ENCODE results near the gene FXYD1. TPM values are rescaled to one million over a fixed set of nuclear protein-coding genes. Genes with fewer than 3 reads are reported as not detected.

Gene FXYD1
- total RNA-seq: not detected

DNA sequence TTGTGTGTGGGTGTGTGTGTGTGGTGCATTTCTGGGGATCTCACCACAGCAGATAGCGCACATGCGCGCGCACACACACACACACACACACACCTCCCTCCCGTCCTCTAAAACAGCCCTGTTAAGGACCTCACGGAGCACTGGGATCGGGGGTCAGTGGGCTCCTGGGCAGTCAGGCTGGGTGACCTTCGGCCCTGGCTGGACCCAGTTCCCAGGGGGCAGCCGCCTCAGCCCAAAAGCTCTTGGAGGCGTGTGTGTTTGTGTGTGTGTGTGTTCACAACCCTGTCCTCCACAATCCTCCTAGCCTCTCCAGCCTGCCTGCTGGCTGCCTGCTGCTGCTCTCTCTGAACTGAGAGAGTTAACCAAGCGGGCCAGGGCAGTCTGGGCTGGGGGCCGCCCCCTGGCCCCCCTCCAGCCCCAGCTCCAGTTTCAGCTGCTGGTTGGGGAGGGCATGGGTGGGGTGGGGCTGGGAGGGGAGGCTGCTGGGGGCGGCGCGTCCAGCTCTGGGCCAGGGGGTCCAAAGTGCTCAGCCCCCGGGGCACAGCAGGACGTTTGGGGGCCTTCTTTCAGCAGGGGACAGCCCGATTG is at the start of gene FXYD1:
TSS of gene FXYD1 (plus strand) at position 520 of the 588 bp plus-strand sequence. CDS start 1,256 bp downstream, outside the sequence.
- H3K27me3 Mint-ChIP-seq: peaks cover 6 to 10% of the 10 kb centered on the region in 2 donors
- ATAC-seq: no peak
- no peak within 1 kb of the TSS for H3K27ac Mint-ChIP-seq
- H3K4me1 Mint-ChIP-seq (ENCODE audit: low read depth in 2 of 2): peaks cover 14 to 22% of the 10 kb centered on the region in 2 donors
- no peaks in the 10 kb centered on the region for H3K9me3 Mint-ChIP-seq
- no peak for DNase-seq (ENCODE audit: low spot score)
- no peak within 1 kb of the TSS for H3K4me3 Mint-ChIP-seq
- H3K36me3 Mint-ChIP-seq: no peaks in the 10 kb centered on the region

DNA sequence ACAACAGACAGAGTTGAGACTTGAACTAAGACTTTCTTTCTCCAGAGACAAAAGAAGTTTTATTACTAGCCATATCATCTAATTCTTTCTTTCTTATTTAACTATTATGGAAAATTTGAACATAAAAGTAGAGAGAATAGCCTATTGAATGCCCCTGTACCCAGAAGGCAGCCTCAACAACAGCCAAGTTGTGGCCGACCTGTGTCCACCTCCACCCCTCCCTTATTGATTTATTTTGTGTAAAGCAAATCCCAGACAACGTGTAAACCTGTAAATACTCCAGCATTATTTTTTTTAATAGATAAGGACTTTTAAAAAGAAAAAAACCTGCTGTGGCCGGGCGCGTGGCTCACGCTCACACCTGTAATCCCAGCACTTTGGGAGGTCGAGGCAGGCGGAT is 49.1 kb upstream of the FXYD1 start:
- Mint-ChIP-seq H3K27me3 (no peaks in the 10 kb centered on the region), H3K4me1 (ENCODE audit: low read depth in 2 of 2) (peaks cover 9 to 12% of the 10 kb centered on the region in 2 donors), H3K27ac (no peak overlapping the region), H3K4me3 (no peak overlapping the region), H3K9me3 (no peaks in the 10 kb centered on the region), H3K36me3 (no peaks in the 10 kb centered on the region)
- ATAC-seq (no peak), DNase-seq (ENCODE audit: low spot score) (no peak)

DNA sequence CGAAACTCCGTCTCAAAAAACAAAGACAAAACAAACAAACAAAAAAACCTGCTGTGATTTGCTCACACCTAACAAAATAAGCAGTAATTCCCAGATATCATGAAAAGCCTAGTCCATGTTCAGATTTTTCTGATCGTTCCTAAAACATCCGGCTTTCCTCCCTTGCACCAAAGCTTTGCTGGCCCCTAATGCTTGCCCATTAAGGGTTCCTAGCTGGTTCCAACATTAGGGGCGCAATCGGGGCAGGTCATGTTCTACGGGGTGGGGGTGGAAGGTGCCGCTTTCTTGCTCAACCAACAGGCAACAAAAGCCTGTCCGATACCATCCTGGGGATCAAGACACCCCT is 48.5 kb upstream of the FXYD1 start:
- Mint-ChIP-seq H3K27me3 (no peaks in the 10 kb centered on the region), H3K4me3 (no peak overlapping the region), H3K27ac (no peak overlapping the region), H3K9me3 (no peaks in the 10 kb centered on the region), H3K4me1 (ENCODE audit: low read depth in 2 of 2) (peaks cover 9 to 12% of the 10 kb centered on the region in 2 donors), H3K36me3 (no peaks in the 10 kb centered on the region)
- no peak for ATAC-seq
- DNase-seq (ENCODE audit: low spot score): no peak

DNA sequence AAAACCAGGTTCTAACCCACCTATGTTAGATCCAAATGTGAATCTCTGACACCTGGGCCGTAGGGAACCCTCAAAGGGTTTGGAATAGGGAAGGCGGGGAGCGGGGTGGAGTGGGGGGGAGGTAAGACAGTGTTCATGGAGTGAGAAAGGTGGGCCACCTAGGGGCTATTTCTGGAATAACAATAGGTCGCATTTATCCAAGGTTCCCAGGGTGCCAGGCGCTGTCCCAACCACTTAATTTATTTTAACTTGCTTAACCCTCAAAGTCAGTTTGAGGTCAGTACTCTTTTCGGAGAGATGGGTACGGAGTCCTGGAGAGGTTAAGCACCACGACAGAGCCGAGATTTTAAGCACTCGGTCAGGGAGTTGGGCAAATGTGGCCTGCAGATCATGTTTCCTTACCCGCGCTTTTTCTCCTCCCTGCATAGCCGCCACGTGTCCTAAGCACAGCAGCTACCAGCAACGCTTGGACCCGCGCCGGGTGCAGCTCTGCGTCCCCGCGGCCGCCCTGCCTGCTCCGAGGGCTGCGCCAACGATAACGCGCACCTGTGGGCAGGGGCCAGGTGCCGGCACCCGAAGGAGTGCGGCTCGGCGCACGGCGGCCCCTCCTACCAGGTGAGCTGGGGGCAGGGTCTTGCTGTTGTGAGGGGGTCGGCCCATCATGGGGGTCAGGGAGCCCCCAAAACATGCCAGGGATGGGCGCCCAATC is 48.0 kb upstream of the FXYD1 start:
- H3K27ac Mint-ChIP-seq: no peak overlapping the region
- ATAC-seq: peak in 1 of 2 donors; percentile 61
- no peak for DNase-seq (ENCODE audit: low spot score)
- H3K4me1 Mint-ChIP-seq (ENCODE audit: low read depth in 2 of 2): peaks cover 6 to 9% of the 10 kb centered on the region in 2 donors
- H3K4me3 Mint-ChIP-seq: no peak overlapping the region
- H3K27me3 Mint-ChIP-seq: no peaks in the 10 kb centered on the region
- H3K9me3 Mint-ChIP-seq: no peaks in the 10 kb centered on the region
- no peaks in the 10 kb centered on the region for H3K36me3 Mint-ChIP-seq

DNA sequence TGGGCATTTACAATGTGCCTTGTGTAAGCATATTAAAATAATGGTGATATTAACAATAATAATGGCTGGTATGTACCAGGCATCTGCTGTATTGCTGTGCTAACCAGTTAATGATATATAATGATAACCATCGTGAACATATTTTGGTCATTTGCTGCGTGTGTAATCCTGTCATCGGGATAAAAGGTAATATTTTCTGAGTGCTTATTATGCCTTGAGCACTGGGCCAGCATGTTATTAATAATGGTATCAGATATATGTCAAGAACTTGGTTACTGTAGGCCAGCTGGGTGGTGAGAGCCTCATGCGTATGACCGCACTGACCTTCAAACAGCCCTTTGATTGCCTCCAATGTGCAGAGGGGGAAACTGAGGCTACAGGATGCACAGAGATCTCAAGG is 45.2 kb upstream of the FXYD1 start:
- Mint-ChIP-seq H3K9me3 (no peaks in the 10 kb centered on the region), H3K36me3 (no peaks in the 10 kb centered on the region), H3K27me3 (peaks cover 0 to 6% of the 10 kb centered on the region in 2 donors), H3K27ac (no peak overlapping the region), H3K4me3 (no peak overlapping the region), H3K4me1 (ENCODE audit: low read depth in 2 of 2) (no peaks in the 10 kb centered on the region)
- no peak for DNase-seq (ENCODE audit: low spot score)
- ATAC-seq: no peak

DNA sequence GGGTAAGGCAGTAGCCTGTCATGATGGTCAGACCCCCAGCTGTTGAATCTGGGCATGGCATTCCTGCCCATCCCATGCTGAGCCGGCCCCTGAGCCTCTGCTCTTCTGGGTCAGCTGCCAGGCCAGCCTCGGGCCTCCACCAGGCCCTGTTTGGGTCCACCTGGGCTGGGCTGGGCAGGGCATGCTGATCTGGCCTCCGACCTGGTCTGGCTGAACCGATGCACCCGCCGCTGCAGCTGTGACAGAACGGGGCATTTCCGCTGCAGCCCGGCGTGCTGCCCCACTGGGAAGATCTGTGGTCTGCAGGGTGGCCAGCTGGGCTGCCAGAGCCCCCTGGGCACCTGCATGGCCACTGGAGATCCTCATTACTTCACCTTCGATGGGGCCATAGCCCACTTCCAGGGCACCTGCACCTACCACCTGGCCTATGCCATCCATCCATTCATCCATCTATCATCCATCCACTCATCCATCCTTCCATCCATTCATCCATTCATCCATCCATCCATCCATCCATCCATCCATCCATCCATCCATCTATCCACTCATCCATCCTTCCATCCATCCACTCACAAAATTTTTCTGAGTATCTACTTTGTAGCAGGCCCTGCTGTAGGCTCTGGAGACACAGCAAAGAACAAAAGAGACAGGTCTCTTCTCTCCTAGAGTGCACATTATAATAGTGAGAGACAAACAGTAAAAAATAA is 44.5 kb upstream of the FXYD1 start:
- Mint-ChIP-seq H3K4me3 (no peak overlapping the region), H3K36me3 (no peaks in the 10 kb centered on the region), H3K27ac (no peak overlapping the region), H3K4me1 (ENCODE audit: low read depth in 2 of 2) (no peaks in the 10 kb centered on the region), H3K9me3 (no peaks in the 10 kb centered on the region), H3K27me3 (peaks cover 0 to 6% of the 10 kb centered on the region in 2 donors)
- ATAC-seq: peak in 1 of 2 donors; percentile 14
- DNase-seq (ENCODE audit: low spot score): no peak

DNA sequence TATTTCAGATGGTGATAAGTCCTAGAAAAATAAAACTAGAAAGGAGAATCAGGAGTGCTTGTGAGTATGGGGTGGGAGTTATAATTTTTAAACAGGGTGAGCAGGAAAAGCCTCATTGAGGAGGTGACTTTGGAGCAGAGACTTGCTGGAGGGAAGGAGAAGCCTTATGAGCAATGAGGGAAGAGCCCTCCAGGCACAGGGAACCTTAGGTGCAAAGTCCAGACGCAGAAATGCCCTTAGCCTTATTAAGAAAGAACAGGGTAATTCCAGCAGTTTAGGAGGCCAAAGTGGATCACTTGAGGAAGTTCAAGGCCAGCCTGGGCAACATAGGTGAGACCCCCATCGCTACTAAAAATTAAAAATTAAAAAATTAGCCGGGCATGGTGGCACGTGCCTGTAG is 44.0 kb upstream of the FXYD1 start:
- Mint-ChIP-seq H3K9me3 (no peaks in the 10 kb centered on the region), H3K27me3 (peaks cover 0 to 6% of the 10 kb centered on the region in 2 donors), H3K4me3 (no peak overlapping the region), H3K27ac (no peak overlapping the region), H3K4me1 (ENCODE audit: low read depth in 2 of 2) (no peaks in the 10 kb centered on the region), H3K36me3 (no peaks in the 10 kb centered on the region)
- no peak for DNase-seq (ENCODE audit: low spot score)
- no peak for ATAC-seq

DNA sequence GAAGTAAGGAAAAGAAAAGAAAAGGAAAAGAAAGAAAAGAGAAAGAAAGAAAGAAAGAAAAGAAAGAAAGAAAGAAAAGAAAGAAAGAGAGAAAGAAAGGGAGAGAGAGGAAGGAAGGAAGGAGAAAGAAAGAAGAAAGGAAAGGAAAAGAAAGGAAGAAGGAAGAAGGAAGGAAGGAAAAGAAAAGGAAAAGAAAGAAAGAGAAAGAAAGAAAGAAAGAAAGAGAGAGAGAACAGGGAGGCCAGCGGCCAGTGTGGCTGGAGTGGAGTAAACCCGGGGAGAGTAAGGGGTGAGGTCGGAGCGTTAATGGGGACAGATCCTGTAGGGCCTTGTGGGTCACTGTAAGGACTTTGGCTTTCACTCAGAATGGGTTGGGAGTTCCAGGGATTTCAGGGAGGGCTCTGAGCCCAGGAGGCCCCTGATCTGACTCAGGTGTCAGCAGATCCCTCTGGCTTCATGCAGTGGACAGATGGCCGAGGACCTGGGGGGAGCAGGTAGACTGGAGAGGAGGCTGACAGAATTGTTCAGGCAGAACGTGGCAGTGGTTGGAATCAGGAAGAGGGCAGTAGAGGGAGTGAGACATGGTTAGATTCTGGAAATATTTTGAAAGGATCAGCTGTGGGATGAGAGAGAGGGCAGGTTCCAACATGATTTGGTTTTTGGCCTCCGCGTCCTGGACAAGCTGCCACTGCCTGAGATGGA is 42.8 kb upstream of the FXYD1 start:
- H3K4me3 Mint-ChIP-seq: no peak overlapping the region

DNA sequence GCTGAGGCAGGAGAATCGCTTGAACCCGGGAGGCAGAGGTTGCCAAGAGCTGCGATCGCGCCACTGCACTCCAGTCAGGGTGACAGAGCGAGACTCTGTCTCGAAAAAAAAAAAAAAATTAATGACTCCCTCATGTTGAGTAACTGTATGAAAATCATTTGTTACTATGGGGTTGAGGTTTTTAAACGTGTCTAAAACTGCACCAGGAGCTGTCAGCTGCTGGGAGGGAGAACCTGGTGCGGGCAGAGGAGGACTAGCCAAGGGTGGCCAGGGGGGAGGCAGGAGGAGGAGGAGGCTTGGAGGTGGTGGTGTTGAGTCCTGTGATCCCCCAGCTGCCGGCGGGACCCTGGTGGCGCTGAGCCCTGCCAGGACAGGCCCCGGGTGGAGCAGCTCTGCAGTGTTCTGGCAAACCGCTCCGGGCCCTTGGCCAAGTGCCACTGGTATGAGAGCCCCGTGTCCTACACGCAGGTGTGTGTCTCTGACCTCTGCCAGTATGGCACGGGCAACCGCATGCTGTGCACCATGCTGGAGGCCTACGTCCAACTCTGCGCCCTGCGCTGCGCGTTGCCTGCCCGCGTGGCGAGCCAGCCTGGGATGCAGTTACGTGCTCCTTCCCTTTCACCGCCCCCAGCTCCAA is 40.1 kb upstream of the FXYD1 start:
- H3K36me3 Mint-ChIP-seq: no peaks in the 10 kb centered on the region
- H3K4me1 Mint-ChIP-seq (ENCODE audit: low read depth in 2 of 2): no peaks in the 10 kb centered on the region
- H3K4me3 Mint-ChIP-seq: no peak overlapping the region
- H3K27ac Mint-ChIP-seq: no peak overlapping the region
- no peak for DNase-seq (ENCODE audit: low spot score)
- peaks cover 0 to 6% of the 10 kb centered on the region in 2 donors for H3K27me3 Mint-ChIP-seq
- no peaks in the 10 kb centered on the region for H3K9me3 Mint-ChIP-seq
- peak; percentile 17 to 40 for ATAC-seq

More for the DNA sequence above, 42.8 kb upstream of the FXYD1 start:
- no peaks in the 10 kb centered on the region for H3K36me3 Mint-ChIP-seq
- H3K9me3 Mint-ChIP-seq: no peaks in the 10 kb centered on the region
- H3K27me3 Mint-ChIP-seq: peaks cover 0 to 6% of the 10 kb centered on the region in 2 donors
- DNase-seq (ENCODE audit: low spot score) (no peak), ATAC-seq (no peak)
- H3K27ac Mint-ChIP-seq: no peak overlapping the region
- no peaks in the 10 kb centered on the region for H3K4me1 Mint-ChIP-seq (ENCODE audit: low read depth in 2 of 2)

DNA sequence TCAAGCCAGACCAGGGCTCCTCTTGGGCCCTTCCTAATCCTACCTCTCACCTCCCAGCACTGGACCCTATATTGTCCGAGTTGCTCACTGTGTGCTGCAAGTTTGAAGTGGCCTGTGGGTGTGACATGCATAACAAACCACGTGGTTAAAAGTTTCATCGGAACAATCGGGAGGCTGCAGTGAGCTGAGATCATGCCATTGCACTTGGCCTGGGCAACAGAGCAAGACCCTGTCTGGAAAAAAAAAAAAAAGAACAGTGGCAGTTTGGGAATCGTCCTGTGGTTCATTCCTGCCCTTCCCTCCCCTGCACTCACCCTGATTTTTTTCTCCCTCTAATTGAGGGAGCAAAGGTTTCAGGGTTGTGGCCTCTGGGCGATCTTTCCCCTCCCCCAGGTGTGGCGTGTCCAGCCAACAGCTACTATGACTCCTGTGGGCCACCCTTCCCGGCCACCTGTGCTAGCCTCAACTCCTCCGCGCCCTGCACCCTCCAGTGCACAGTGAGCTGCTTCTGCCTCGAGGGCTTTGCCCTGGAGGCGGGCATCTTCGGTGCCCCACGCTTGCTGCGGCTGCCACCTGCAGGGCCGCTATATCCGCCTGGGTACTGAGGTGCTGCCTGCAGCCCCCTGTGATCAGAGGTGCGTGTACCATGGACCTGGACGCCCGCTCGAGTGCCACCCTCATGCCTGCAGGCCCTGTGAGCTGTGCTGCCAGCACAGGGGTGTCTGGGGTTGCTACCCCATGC is 39.3 kb upstream of the FXYD1 start:
- no peak overlapping the region for H3K27ac Mint-ChIP-seq
- no peaks in the 10 kb centered on the region for H3K36me3 Mint-ChIP-seq
- H3K9me3 Mint-ChIP-seq: no peaks in the 10 kb centered on the region
- no peaks in the 10 kb centered on the region for H3K4me1 Mint-ChIP-seq (ENCODE audit: low read depth in 2 of 2)
- no peak for DNase-seq (ENCODE audit: low spot score)
- H3K4me3 Mint-ChIP-seq: no peak overlapping the region
- ATAC-seq: peak in 1 of 2 donors; percentile 29
- H3K27me3 Mint-ChIP-seq: peaks cover 0 to 6% of the 10 kb centered on the region in 2 donors

DNA sequence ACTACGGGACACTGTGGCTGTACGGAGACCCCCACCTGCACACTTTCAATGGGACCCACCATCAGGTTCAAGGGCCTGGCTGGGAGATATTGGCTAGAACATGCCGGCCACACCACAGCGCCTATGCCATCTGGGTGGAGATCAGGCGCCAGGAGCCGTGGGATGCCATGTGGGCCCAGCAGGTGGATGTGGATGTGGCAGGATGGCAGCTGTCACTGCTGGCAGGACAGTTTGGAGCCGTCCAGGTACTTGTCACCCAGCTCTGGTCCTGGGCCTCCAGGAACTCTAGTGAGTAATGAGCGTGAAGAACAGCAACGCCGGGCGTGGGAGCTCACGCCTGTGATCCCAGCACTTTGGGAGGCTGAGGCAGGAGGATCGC is 38.7 kb upstream of the FXYD1 start:
- DNase-seq (ENCODE audit: low spot score): no peak
- H3K27me3 Mint-ChIP-seq: peaks cover 0 to 6% of the 10 kb centered on the region in 2 donors
- H3K4me1 Mint-ChIP-seq (ENCODE audit: low read depth in 2 of 2): no peaks in the 10 kb centered on the region
- no peak for ATAC-seq
- H3K27ac Mint-ChIP-seq: no peak overlapping the region
- H3K9me3 Mint-ChIP-seq: no peaks in the 10 kb centered on the region
- H3K4me3 Mint-ChIP-seq: no peak overlapping the region
- H3K36me3 Mint-ChIP-seq: no peaks in the 10 kb centered on the region

DNA sequence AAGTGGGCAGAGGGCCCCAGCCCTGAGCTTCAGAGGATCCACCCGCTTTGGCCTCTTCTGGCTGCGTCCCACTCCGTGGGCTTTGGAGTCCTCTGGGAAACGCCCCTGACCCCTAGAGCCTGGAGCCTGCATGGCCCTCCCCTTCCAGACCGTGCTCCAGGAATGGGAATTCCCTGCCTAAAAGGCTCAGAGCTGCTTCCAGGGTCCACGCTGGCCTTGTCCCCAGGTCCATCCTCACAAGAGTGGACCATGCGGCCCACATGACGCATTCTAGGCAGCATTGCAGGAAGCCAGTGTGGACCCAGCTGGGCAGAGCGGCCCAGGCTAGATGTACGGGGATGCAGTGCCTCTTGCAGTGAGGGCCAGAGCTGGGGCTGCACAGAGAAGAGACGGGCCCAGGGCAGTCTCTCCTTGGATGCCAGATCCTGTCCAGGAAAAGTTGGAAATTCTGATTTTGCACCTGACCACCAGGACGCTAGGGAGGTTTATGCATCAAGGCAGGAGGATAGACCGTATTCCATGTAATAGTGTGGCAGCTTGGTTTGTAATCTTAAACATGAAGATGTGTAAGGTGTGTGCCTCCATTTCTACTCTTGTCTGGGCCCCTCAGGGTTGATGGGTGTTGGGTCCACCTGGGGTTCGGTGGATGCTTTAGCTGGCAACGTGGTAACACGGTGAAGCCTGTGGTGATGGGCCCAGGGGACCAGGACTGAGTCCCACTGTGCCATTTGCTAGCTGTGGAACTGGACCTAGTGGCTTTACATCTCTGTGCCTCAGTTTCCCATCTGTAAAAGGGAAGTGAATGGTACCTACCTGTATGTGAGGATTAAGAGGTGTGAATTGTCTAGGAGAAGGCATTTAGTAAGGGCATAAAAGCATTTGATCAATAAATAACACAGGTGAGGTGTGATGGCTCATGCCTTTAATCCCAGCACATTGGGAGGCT is 37.8 kb upstream of the FXYD1 start:
- no peaks in the 10 kb centered on the region for H3K9me3 Mint-ChIP-seq
- no peak overlapping the region for H3K4me3 Mint-ChIP-seq
- H3K27ac Mint-ChIP-seq: no peak overlapping the region
- no peaks in the 10 kb centered on the region for H3K36me3 Mint-ChIP-seq
- ATAC-seq: no peak
- no peaks in the 10 kb centered on the region for H3K4me1 Mint-ChIP-seq (ENCODE audit: low read depth in 2 of 2)
- H3K27me3 Mint-ChIP-seq: peaks cover 0 to 5% of the 10 kb centered on the region in 2 donors
- DNase-seq (ENCODE audit: low spot score): no peak

Measured in natural killer cell treated with Interleukin-12 subunit alpha and Interleukin-12 subunit beta and Interleukin-15 and Interleukin-18, amount 100 ng/mL, for 72 hours (primary cell).